ENCODE data around the gene RPS6KB1.

RPS6KB1 gene

DNA sequence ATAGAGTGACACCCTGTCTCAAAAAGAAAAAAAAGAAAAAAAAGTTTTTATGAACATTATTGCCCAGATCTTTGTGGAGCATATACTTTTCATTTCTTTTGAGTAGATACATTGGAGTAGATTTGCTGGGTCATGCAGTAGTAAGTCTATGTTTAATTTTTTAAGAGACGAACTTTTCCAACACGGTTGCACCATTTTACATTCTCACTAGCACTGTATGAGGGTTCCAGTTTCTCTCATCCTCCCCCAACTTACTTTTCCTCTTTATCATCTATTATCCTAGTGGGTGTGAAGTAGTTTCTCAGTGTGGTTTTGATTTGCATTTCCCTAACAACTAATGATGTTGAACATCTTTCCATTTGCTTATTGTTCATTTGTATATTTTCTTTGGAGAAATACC lies 10.5 kb downstream of the RPS6KB1 start:
- no peak for ATAC-seq
- no peak for TF ChIP-seq ISL1 (CRISPR knock-in tag; IDR thresholded peaks at IDR 0.05)
- TF ChIP-seq SNAI2 (CRISPR knock-in tag; IDR thresholded peaks at IDR 0.05), result no peak
- TF ChIP-seq ZNF70 (CRISPR knock-in tag; IDR thresholded peaks at IDR 0.05), result no peak
- TF ChIP-seq, protein P1, sequence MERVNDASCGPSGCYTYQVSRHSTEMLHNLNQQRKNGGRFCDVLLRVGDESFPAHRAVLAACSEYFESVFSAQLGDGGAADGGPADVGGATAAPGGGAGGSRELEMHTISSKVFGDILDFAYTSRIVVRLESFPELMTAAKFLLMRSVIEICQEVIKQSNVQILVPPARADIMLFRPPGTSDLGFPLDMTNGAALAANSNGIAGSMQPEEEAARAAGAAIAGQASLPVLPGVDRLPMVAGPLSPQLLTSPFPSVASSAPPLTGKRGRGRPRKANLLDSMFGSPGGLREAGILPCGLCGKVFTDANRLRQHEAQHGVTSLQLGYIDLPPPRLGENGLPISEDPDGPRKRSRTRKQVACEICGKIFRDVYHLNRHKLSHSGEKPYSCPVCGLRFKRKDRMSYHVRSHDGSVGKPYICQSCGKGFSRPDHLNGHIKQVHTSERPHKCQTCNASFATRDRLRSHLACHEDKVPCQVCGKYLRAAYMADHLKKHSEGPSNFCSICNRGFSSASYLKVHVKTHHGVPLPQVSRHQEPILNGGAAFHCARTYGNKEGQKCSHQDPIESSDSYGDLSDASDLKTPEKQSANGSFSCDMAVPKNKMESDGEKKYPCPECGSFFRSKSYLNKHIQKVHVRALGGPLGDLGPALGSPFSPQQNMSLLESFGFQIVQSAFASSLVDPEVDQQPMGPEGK (CRISPR knock-in tag; IDR thresholded peaks at IDR 0.05; ENCODE audit: borderline replicate concordance), result no peak
- no peak for TF ChIP-seq TOX (CRISPR knock-in tag; IDR thresholded peaks at IDR 0.05; ENCODE audit: borderline replicate concordance)
- no peak for TF ChIP-seq CSRNP3 (CRISPR knock-in tag; IDR thresholded peaks at IDR 0.05)
- no peak for TF ChIP-seq ESRRG (CRISPR knock-in tag; IDR thresholded peaks at IDR 0.05)
- no peak for TF ChIP-seq OSR1 (CRISPR knock-in tag; IDR thresholded peaks at IDR 0.05)
- no peak for TF ChIP-seq PPARA (CRISPR knock-in tag; IDR thresholded peaks at IDR 0.05; ENCODE audit: borderline replicate concordance)
- TF ChIP-seq ZNF8 (CRISPR knock-in tag; IDR thresholded peaks at IDR 0.05), result no peak
- TF ChIP-seq ZFP3 (CRISPR knock-in tag; IDR thresholded peaks at IDR 0.05), result no peak

- no peak for TF ChIP-seq ZC3H10 (CRISPR knock-in tag; IDR thresholded peaks at IDR 0.05)
- TF ChIP-seq ZNF565 (CRISPR knock-in tag; conservative IDR thresholded peaks at IDR 0.05; ENCODE audit: low read depth), result no peak
- TF ChIP-seq ISL1 (CRISPR knock-in tag; IDR thresholded peaks at IDR 0.05), result no peak
- TF ChIP-seq GLIS3 (CRISPR knock-in tag; IDR thresholded peaks at IDR 0.05), result no peak
- ATAC-seq, result no peak
Observed at GRCh38 chr17:59907467-59907866, 14.5 kb downstream of the RPS6KB1 start.

- no peak for TF ChIP-seq OSR1 (CRISPR knock-in tag; IDR thresholded peaks at IDR 0.05)
- TF ChIP-seq, protein P2, sequence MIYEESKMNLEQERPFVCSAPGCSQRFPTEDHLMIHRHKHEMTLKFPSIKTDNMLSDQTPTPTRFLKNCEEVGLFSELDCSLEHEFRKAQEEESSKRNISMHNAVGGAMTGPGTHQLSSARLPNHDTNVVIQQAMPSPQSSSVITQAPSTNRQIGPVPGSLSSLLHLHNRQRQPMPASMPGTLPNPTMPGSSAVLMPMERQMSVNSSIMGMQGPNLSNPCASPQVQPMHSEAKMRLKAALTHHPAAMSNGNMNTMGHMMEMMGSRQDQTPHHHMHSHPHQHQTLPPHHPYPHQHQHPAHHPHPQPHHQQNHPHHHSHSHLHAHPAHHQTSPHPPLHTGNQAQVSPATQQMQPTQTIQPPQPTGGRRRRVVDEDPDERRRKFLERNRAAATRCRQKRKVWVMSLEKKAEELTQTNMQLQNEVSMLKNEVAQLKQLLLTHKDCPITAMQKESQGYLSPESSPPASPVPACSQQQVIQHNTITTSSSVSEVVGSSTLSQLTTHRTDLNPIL (CRISPR knock-in tag; IDR thresholded peaks at IDR 0.05; ENCODE audit: low read depth), result no peak
- TF ChIP-seq ZFP3 (CRISPR knock-in tag; IDR thresholded peaks at IDR 0.05), result no peak
- TF ChIP-seq PPARA (CRISPR knock-in tag; IDR thresholded peaks at IDR 0.05; ENCODE audit: borderline replicate concordance), result no peak
- no peak for TF ChIP-seq ZFP30 (CRISPR knock-in tag; IDR thresholded peaks at IDR 0.05)
- TF ChIP-seq CSRNP3 (CRISPR knock-in tag; IDR thresholded peaks at IDR 0.05), result no peak
- TF ChIP-seq POU6F1 (CRISPR knock-in tag; IDR thresholded peaks at IDR 0.05; ENCODE audit: borderline replicate concordance, low read depth), result no peak
- TF ChIP-seq GLIS3 (CRISPR knock-in tag; IDR thresholded peaks at IDR 0.05), result no peak
- TF ChIP-seq, protein P1 (CRISPR knock-in tag; IDR thresholded peaks at IDR 0.05; ENCODE audit: borderline replicate concordance), result no peak
- TF ChIP-seq ZC3H10 (CRISPR knock-in tag; IDR thresholded peaks at IDR 0.05), result no peak
- TF ChIP-seq TOX (CRISPR knock-in tag; IDR thresholded peaks at IDR 0.05; ENCODE audit: borderline replicate concordance), result no peak
- TF ChIP-seq ZNF70 (CRISPR knock-in tag; IDR thresholded peaks at IDR 0.05), result no peak
- no peak for TF ChIP-seq BACH2 (CRISPR knock-in tag; IDR thresholded peaks at IDR 0.05; ENCODE audit: borderline replicate concordance)
Observed at GRCh38 chr17:59914274-59914854, 21.4 kb downstream of the RPS6KB1 start.

More at GRCh38 chr17:59914274-59914854, 21.4 kb downstream of the RPS6KB1 start:
- ATAC-seq, result peak; percentile 86
